BLaER1 (cell line): ENCODE measurements around the gene MOB2.

ENCODE experiments used
- H3K27ac ChIP-seq: shearing (Covaris generic); formaldehyde crosslinking; 2 replicates; pipeline ENCODE4 v1.8.1; 2022
- H3K27me3 ChIP-seq: shearing (Covaris generic); formaldehyde crosslinking; 2 replicates; pipeline ENCODE4 v1.8.1; 2022
- H3K36me3 ChIP-seq: shearing (Covaris generic); formaldehyde crosslinking; 2 replicates; pipeline ENCODE4 v1.8.1; 2022
- H3K4me1 ChIP-seq: shearing (Covaris generic); formaldehyde crosslinking; 2 replicates; pipeline ENCODE4 v1.8.1; 2022
- H3K4me2 ChIP-seq: shearing (Covaris generic); formaldehyde crosslinking; 2 replicates; pipeline ENCODE4 v1.8.1; 2022
- H3K4me3 ChIP-seq: shearing (Covaris generic); formaldehyde crosslinking; 2 replicates; pipeline ENCODE4 v1.8.1; 2022
- H3K9ac ChIP-seq: shearing (Covaris generic); formaldehyde crosslinking; 2 replicates; pipeline ENCODE4 v1.8.1; 2022
- H3K9me3 ChIP-seq: shearing (Covaris generic); formaldehyde crosslinking; 2 replicates; pipeline ENCODE4 v1.8.1; 2022
- H4K20me1 ChIP-seq: shearing (Covaris generic); formaldehyde crosslinking; 2 replicates; pipeline ENCODE4 v1.8.1; 2022
- Cebpa-rat ChIP-seq: shearing (Covaris generic); IDR thresholded peaks from 2 replicates; pipeline ENCODE4 v1.8.1; 2022

Gene MOB2

DNA sequence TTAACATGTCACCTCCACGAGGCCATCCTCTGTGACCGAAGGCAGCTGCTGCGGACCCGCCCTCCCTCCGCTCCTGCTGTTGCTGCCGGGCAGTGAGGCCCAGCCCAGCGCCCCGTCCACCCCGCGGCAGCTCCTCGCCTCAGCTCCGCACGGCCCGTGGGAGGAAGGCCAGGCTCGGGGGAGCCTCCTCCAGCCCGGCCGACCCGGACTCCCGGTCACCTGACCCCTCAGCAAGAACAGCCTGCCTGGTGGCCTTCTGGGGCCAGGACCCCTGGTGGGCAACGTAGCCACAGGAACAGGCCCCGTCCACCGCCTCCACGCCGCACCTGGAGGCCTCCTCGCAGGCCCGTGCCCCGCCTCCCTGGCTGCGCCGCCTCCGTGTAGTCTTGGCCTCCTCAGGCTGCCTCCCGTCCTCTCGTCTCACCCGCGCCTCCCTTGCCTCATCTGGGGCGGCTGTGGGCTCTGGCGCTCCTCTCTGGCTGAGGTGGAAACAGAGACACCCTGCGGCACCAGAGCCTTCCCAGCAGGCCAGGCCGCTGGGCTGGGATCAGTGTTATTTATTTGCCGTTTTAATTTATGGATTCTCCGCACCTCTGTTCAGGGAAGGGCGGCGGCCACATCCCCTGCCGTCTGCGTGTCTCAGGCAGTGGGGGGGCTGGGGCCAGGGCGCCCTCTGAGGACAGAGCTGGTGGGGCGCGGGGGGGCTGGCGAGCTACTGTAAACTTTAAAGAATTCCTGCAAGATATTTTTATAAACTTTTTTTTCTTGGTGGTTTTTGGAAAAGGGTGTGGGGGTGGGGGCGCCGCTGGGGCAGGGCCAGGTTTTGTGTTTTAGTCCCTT, 25.4 kb downstream of the MOB2 start:
- Histone ChIP-seq H4K20me1 (no peaks in the 10 kb centered on the region), H3K4me3 (no peak overlapping the region), H3K9ac (no peak overlapping the region), H3K4me2 (no peak overlapping the region), H3K9me3 (peaks cover 4% of the 10 kb centered on the region; the same call in 1 of the 2 replicates), H3K27me3 (no peaks in the 10 kb centered on the region), H3K27ac (no peak overlapping the region), H3K4me1 (peaks cover 41% of the 10 kb centered on the region), H3K36me3 (peaks cover 9% of the 10 kb centered on the region; the same call in 1 of the 2 replicates)
- TF ChIP-seq Cebpa-rat, result no peak

GRCh38 chr11:1460396-1460985, 26.1 kb downstream of the MOB2 start:
- peaks cover 44% of the 10 kb centered on the region for H3K4me1 ChIP-seq
- H3K9me3 ChIP-seq, result peaks cover 4% of the 10 kb centered on the region; the same call in 1 of the 2 replicates
- peaks cover 9% of the 10 kb centered on the region; the same call in 1 of the 2 replicates for H3K36me3 ChIP-seq
- no peak overlapping the region for H3K4me3 ChIP-seq
- no peak for TF ChIP-seq Cebpa-rat
- H3K9ac ChIP-seq, result no peak overlapping the region
- no peaks in the 10 kb centered on the region for H3K27me3 ChIP-seq
- no peak overlapping the region for H3K27ac ChIP-seq
- H3K4me2 ChIP-seq, result no peak overlapping the region
- H4K20me1 ChIP-seq, result no peaks in the 10 kb centered on the region

GRCh38 chr11:1459764-1460395, 26.7 kb downstream of the MOB2 start:
- H4K20me1 ChIP-seq, result no peaks in the 10 kb centered on the region
- peaks cover 48% of the 10 kb centered on the region for H3K4me1 ChIP-seq
- no peak overlapping the region for H3K27ac ChIP-seq
- no peak overlapping the region for H3K9ac ChIP-seq
- H3K36me3 ChIP-seq, result peaks cover 8% of the 10 kb centered on the region; the same call in 1 of the 2 replicates
- no peak overlapping the region for H3K4me3 ChIP-seq
- H3K4me2 ChIP-seq, result no peak overlapping the region
- no peaks in the 10 kb centered on the region for H3K27me3 ChIP-seq
- TF ChIP-seq Cebpa-rat, result no peak
- H3K9me3 ChIP-seq, result peaks cover 4% of the 10 kb centered on the region; the same call in 1 of the 2 replicates

GRCh38 chr11:1459219-1459575, 27.4 kb downstream of the MOB2 start:
- Histone ChIP-seq H3K27ac (no peak overlapping the region), H3K4me2 (no peak overlapping the region), H3K36me3 (peaks cover under 1% of the 10 kb centered on the region; the same call in 1 of the 2 replicates), H3K4me3 (no peak overlapping the region), H3K9me3 (peaks cover 4% of the 10 kb centered on the region; the same call in 1 of the 2 replicates), H3K9ac (no peak overlapping the region), H3K4me1 (peaks cover 52% of the 10 kb centered on the region), H3K27me3 (no peaks in the 10 kb centered on the region), H4K20me1 (no peaks in the 10 kb centered on the region; the same call in 1 of the 2 replicates)
- no peak for TF ChIP-seq Cebpa-rat

DNA sequence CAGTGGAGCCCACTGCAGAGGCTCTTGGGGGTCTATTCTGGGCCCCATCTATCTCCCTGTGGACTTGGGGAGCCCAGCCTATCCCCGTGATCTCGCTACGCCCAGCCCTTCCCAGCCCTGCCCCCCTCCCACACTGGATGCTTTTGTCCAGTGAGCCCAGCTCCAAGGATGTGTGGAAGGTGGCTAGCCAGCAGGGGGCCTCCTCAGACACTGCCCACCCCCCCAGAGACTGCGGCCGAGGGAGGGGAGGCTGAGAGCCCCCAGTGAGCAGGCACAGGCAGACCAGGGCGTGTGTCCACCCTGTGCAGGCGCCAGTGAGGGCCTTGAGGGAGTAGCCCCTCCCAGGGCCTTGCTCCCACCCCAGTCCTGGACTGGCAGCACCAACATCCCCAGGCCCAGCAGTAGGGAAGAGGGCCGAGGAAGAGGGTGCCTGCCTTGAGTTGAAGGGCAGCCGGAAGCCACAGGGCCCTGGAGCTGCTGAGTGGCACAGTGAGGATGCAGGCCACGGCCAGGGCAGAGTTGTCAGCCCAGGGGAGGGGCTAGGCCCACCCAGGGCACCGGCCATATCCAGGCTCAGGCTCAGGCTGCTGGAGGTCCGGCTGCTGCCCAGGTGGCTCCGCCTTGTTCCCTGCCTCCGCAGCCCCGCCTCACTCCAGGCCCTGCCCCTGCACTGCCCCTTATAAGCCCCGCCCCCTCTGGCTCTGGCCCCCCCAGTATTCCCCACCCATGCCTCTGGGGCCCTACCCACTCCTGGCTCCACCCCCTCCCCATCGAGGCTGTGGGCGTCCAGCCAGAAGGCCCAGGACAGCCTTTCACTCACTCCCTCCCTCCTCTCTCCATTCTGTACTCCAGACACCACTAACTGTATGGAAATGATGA, 28.0 kb downstream of the MOB2 start:
- Histone ChIP-seq H3K27me3 (no peaks in the 10 kb centered on the region), H3K4me1 (peaks cover 54% of the 10 kb centered on the region), H3K9me3 (no peaks in the 10 kb centered on the region), H3K9ac (no peak overlapping the region), H3K27ac (no peak overlapping the region), H3K36me3 (no peaks in the 10 kb centered on the region), H3K4me2 (no peak overlapping the region), H3K4me3 (no peak overlapping the region), H4K20me1 (peaks cover 5% of the 10 kb centered on the region; the same call in 1 of the 2 replicates)
- no peak for TF ChIP-seq Cebpa-rat

DNA sequence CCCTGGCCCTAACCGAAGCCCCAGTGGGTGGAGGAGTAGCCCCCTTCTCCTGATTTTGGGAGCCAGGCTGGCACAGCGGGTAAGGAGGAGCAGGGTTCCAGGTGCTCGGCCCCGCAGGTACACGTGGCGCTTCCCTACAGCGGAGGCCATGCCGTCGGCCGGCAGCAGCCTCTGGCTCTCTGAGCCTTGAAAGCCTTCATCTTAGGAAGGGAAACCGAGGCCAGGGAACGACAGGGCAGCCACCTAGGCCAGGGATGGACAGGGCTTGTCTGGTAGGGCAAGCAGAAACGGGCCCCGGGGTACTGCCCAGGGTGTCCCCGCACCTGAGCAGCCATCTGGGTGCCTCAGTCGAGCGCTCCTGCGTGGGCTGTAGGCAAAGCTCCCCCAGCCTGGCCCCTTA, 28.7 kb downstream of the MOB2 start:
- H3K4me3 ChIP-seq, result no peak overlapping the region
- no peaks in the 10 kb centered on the region for H3K27me3 ChIP-seq
- no peaks in the 10 kb centered on the region for H3K9me3 ChIP-seq
- H3K27ac ChIP-seq, result no peak overlapping the region
- TF ChIP-seq Cebpa-rat, result no peak
- H4K20me1 ChIP-seq, result peaks cover 12% of the 10 kb centered on the region; the same call in 1 of the 2 replicates
- H3K9ac ChIP-seq, result no peak overlapping the region
- peaks cover 60% of the 10 kb centered on the region for H3K4me1 ChIP-seq
- H3K4me2 ChIP-seq, result no peak overlapping the region
- H3K36me3 ChIP-seq, result no peaks in the 10 kb centered on the region

DNA sequence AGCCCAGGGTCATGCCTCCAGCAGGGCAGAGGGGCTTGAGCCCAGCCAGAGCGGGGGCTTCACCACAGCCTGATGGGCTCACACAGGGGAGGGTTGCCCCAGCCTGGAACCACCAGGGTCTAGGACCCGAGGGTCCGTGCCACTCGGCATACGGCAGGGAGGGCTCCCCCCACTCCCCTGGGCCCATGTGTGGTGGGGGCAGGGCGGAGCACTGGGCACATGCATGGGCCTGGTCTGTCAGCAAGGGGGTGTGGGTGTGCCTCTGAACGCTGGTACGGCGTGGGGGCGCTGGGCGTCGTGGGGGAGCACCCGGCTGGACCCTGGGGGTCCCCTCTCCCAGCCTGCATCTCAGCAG, 29.3 kb downstream of the MOB2 start:
- H3K27me3 ChIP-seq, result no peaks in the 10 kb centered on the region

GRCh38 chr11:1456596-1457325, 29.8 kb downstream of the MOB2 start:
- Histone ChIP-seq H3K36me3 (no peaks in the 10 kb centered on the region), H3K9me3 (no peaks in the 10 kb centered on the region), H3K9ac (no peak overlapping the region), H3K27me3 (no peaks in the 10 kb centered on the region), H3K4me1 (peaks cover 67% of the 10 kb centered on the region), H3K27ac (no peak overlapping the region), H3K4me2 (peak overlapping the region; percentile 61), H3K4me3 (no peak overlapping the region), H4K20me1 (peaks cover 18% of the 10 kb centered on the region; the same call in 1 of the 2 replicates)
- TF ChIP-seq Cebpa-rat, result no peak

More for the DNA sequence above, 29.3 kb downstream of the MOB2 start:
- no peak for TF ChIP-seq Cebpa-rat
- no peaks in the 10 kb centered on the region for H3K36me3 ChIP-seq
- no peak overlapping the region for H3K27ac ChIP-seq
- peak overlapping the region; percentile 61; the same call in 1 of the 2 replicates for H3K4me2 ChIP-seq
- no peak overlapping the region for H3K9ac ChIP-seq
- no peaks in the 10 kb centered on the region for H3K9me3 ChIP-seq
- H3K4me1 ChIP-seq, result peaks cover 66% of the 10 kb centered on the region
- H3K4me3 ChIP-seq, result no peak overlapping the region
- peaks cover 18% of the 10 kb centered on the region; the same call in 1 of the 2 replicates for H4K20me1 ChIP-seq
